IPS-18c (cell line): Measurements from ENCODE around the gene PACS1.

ENCODE experiments used
- H3K4me3 ChIP-seq: 2 replicates; pipeline ENCODE4 v1.7.0; 2013; ENCODE audit warnings: low read depth, mild to moderate bottlenecking, low read length, moderate library complexity; ENCODE audit not compliant: insufficient read depth
- H3K9me3 ChIP-seq: one replicate; pipeline ENCODE4 v1.6.1; 2013; ENCODE audit warnings: mild to moderate bottlenecking, low read length, moderate library complexity; ENCODE audit not compliant: control insufficient read depth, insufficient read depth

PACS1 gene

GRCh38 chr11:66116576-66117361 is 46.7 kb downstream of the PACS1 start:
- Histone ChIP-seq H3K9me3 (no peaks in the 10 kb centered on the region), H3K4me3 (no peak overlapping the region)

DNA sequence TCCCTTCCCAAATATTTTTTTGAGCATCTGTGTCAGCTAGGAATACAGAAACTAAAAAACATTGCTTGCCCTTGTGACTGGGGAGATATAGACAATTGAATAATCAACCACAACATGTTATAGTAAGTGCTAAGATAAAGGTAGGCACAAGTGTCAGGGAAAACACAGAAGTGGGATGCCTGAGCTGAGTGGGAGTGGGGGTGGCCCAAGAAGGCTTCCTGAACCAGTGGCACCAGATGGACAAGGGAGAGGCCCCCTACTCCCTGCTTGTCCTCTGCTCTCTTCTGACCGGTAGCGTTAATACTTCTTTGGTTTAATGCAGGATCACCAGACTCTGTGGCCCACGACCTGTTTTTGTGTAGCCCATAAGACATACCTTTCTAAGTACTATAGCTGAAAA is 48.8 kb downstream of the PACS1 start:
- Histone ChIP-seq H3K4me3 (no peak overlapping the region), H3K9me3 (no peaks in the 10 kb centered on the region)

DNA sequence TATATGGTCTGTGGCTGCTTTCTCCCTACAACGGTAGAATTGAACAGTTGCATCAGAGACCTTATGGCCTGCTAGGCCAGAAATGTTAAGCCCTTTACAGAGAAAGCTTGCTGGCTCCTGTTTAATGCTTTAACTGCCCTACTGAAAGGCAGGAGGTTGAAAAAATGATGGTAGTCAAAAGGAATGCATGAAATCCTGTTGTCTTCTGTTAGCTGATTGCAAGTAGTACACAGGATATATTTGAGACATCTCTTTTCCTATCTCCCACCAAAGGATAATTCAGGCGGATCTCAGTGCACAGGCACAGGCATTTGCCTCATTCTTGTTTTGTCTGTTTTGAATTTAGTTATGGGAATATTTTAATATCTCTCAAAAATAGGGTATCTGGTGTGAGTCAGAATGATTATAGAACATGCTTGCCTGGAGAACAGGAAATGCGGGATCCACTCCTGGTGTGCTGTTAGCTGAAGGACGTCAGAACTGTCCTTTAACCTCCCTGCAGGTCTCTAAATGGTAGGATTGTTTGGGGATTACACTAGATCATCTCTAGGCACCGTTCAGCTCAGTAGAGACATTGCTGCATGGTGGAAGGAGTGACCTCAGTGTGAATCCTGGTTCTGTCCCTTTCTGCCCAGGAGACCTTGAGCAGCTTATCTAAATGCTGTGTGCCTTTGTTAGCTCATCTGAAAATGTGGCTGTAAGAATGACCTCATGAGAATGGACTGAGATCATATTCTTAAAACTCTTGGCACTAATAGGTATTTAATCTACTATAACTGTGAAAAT is 49.5 kb downstream of the PACS1 start:
- no peaks in the 10 kb centered on the region for H3K9me3 ChIP-seq
- H3K4me3 ChIP-seq: no peak overlapping the region

DNA sequence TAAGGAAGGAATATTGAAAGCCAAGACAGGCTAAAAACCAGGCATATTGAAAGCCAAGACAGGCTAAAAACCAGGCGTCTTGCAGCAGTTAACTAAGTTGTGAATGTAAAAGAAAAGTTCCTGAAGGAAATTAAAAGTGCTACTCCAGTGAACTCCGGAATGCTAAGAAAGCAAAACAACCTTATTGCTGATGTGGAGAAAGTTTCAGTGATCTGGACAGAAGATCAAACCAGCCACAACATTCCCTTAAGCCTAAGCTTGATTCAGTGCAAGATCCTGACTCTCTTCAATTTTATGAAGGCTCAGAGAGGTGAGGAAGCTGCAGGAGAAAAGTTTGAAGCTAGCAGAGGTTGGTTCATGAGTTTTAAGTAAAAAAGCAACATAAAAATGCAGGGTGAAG is 51.4 kb downstream of the PACS1 start:
- H3K9me3 ChIP-seq: no peaks in the 10 kb centered on the region

DNA sequence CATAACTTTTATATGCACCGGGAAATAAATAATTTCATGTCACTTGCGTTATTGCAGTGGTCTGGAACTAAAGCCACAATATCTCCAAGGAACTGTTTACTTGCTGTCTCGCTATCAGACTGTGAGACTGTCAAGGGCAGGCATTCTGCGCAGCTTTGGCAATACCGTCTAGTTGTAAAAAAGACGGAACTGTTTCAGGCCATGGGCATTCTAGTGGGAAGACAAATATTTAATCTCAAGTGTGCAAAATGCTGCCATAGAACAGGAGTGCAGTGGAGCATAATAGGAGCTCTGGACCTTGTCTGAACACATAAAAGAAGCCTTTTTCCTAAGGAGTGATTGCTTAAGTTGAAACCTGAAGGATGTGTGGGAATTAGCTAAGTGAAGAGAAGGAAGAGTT is 53.8 kb downstream of the PACS1 start:
- no peak overlapping the region for H3K4me3 ChIP-seq

More for the DNA sequence above, 51.4 kb downstream of the PACS1 start:
- no peak overlapping the region for H3K4me3 ChIP-seq

GRCh38 chr11:66124564-66124963 is 54.5 kb downstream of the PACS1 start:
- H3K9me3 ChIP-seq: no peaks in the 10 kb centered on the region
- no peak overlapping the region for H3K4me3 ChIP-seq

More for the DNA sequence above, 53.8 kb downstream of the PACS1 start:
- no peaks in the 10 kb centered on the region for H3K9me3 ChIP-seq

- Histone ChIP-seq H3K9me3 (no peaks in the 10 kb centered on the region), H3K4me3 (no peak overlapping the region)
These were observed 56.0 kb downstream of the PACS1 start for GRCh38 chr11:66126064-66126463.

DNA sequence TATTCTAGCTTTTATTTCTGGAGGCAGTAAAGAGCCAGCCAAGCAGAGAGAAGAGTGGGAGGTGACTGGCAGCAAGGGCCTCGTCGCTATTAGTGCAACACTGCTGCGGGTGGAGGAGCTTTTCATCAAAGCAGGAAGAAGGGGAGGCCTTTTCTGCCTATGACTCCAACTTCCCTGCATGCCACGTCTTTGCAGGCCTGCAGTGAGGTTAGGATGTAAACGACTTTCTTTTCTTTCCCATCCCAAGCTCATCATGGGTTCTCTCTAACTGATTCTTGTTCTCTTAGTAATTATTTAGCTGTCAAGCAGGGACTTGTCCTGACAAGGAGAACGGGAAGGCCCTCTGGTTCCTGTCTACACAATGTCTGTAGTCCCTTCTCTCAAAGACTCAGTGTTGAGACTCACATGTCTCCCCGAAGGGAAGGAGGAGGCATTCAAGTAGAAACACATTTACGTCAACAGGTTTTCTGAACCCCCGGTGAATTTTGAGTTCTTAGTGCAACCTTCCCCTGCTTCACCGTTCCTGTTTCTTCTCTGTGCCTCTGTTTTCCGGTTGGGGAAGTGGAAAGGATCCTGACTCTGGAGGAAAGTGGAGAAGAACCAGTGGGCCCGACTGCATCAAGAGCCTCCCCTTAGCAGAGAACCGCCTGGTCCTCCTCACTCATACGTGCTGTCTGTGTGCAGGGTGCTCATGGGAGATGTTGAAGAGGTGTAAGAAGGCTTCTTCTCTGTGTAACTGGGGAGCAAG is 56.9 kb downstream of the PACS1 start:
- H3K9me3 ChIP-seq: no peaks in the 10 kb centered on the region
- no peak overlapping the region for H3K4me3 ChIP-seq

DNA sequence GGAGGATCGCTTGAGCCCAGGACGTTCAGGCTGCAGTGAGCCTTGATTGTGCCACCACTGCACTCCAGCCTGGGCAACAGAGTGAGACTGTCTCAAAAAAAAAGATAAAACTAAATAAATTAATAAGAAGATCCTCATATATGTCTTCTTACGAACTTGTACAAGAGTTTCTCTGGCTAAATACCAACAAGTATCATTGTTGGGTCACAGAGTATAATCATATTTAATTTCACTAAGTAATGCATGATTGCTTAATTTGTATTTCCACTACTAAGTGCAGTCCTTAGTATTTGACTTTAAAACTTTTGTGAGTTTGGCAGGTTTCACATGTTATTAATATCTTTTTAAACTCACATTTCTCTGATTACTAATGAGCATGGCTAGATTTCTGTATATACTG is 60.9 kb downstream of the PACS1 start:
- Histone ChIP-seq H3K4me3 (no peak overlapping the region), H3K9me3 (no peaks in the 10 kb centered on the region)

DNA sequence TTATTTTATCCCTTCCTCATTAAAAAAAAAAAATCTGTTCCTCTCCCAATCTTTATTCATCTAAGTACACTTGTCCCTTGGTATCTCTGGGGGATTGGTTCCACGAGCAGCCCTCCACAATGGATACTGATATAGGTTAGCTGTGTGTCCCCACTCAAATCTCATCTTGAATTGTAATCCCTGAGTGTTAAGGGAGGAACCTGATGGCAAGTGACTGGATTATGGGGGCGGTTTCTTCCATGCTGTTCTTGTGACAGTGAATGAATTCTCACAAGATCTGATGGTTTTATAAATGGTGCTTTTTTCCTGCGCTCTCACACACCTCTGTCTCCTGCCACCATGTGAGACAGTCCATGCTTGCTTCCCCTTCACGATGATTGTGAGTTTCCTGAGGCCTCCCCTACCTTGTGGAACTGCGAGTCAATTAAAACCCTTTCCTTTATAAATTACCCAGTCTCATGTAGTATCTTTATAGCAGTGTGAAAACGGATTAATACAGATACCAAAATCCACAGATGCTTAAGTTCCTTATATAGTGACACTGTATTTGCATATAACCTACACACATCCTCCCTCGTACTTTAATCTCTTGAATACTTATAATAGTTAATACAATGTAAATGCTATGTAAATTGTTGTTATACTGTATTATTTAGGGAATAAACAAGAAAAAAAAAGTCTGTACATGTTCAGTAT is 62.0 kb downstream of the PACS1 start:
- no peaks in the 10 kb centered on the region for H3K9me3 ChIP-seq
- no peak overlapping the region for H3K4me3 ChIP-seq

DNA sequence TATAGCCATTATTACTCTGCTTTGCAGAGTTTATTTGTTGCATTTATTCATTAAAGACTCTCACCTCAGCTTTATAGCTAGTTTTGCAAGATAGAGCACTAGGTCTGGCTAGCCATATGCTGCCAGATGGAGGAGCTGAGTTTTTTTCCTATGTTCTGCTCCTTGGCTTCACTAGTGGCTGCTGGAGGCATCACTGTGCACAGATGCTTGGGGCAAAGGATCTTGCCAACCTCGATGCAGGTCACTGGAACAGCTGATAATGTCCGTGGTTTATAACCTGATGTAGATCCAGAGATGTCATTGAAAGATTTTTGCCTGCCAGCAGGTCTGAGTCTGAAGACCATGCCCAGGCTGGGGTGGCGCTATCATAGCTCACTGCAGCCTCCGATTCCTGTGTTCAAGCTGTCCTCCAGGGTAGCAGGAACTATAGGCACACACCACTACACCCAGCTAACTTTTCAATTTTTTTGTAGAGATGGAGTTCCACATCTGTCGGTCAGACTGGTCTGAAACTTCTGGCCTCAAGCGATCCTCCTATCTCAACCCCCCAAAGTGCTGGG is 63.2 kb downstream of the PACS1 start:
- no peaks in the 10 kb centered on the region for H3K9me3 ChIP-seq
- H3K4me3 ChIP-seq: no peak overlapping the region

- H3K9me3 ChIP-seq: no peaks in the 10 kb centered on the region
- no peak overlapping the region for H3K4me3 ChIP-seq
These were observed 66.7 kb downstream of the PACS1 start for GRCh38 chr11:66136752-66137123.

DNA sequence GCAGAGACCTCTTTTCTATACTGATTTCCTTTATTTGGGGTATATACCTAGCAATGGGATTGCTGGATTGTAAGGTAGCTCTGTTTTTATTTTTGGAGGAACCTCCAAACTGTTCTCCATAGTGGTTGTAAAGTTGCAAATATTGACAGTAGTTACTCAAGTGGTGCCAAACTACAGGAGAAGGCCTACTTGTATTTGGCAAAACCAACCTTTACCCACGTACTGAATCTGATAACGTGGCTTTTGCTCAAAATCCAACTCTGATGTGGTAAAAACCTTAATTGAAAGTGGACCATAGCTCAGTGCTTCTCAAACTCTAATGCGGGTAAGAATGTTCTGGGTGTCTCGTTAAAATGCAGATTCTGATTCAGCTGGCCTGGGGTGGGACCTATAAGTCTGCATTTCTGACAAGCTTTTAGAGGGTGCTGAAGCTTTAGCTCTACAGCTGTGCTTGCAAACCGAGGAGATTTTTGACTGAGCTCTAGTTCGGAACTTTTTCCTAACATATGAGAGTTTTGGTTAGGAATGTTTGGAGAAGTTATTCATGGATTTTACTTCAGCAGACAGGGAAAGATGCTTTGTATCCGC is 69.8 kb downstream of the PACS1 start:
- Histone ChIP-seq H3K9me3 (no peaks in the 10 kb centered on the region), H3K4me3 (no peak overlapping the region)

- H3K9me3 ChIP-seq: no peaks in the 10 kb centered on the region
- no peak overlapping the region for H3K4me3 ChIP-seq
These were observed 72.5 kb downstream of the PACS1 start for GRCh38 chr11:66142370-66143263.

- Histone ChIP-seq H3K4me3 (no peak overlapping the region), H3K9me3 (no peaks in the 10 kb centered on the region)
These were observed 73.1 kb downstream of the PACS1 start for GRCh38 chr11:66143264-66143566.
